ENCODE results near the gene HSPA1A.
"Not testable (repeated sequence)": the region's sequence is repeated elsewhere in the genome, so short reads cannot be mapped to it uniquely, and the experiment has no call there.

The HSPA1A gene

GRCh38 chr6:31817133-31817928 is 2.0 kb downstream of the HSPA1A start:
- H3K27me3 ChIP-seq (ENCODE audit: low read depth, low read length); H3K27ac ChIP-seq (ENCODE audit: low read length); H3K36me3 ChIP-seq (replicated peaks; ENCODE audit: low read depth, low read length); H2AFZ ChIP-seq (ENCODE audit: low read depth, low read length); H3K4me2 ChIP-seq (ENCODE audit: low read length); H3K9me3 ChIP-seq (ENCODE audit: insufficient read depth, low read length); H3K9ac ChIP-seq (ENCODE audit: low read length); H4K20me1 ChIP-seq (ENCODE audit: insufficient read depth, low read length); H3K79me2 ChIP-seq (ENCODE audit: low read length); H3K4me3 ChIP-seq (ENCODE audit: low read length): not testable (repeated sequence)
- H3K4me1 ChIP-seq (ENCODE audit: low read length) = peaks cover 23% of the 10 kb centered on the region
- TF ChIP-seq, protein P1, sequence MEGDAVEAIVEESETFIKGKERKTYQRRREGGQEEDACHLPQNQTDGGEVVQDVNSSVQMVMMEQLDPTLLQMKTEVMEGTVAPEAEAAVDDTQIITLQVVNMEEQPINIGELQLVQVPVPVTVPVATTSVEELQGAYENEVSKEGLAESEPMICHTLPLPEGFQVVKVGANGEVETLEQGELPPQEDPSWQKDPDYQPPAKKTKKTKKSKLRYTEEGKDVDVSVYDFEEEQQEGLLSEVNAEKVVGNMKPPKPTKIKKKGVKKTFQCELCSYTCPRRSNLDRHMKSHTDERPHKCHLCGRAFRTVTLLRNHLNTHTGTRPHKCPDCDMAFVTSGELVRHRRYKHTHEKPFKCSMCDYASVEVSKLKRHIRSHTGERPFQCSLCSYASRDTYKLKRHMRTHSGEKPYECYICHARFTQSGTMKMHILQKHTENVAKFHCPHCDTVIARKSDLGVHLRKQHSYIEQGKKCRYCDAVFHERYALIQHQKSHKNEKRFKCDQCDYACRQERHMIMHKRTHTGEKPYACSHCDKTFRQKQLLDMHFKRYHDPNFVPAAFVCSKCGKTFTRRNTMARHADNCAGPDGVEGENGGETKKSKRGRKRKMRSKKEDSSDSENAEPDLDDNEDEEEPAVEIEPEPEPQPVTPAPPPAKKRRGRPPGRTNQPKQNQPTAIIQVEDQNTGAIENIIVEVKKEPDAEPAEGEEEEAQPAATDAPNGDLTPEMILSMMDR (IDR thresholded peaks at IDR 0.05; ENCODE audit: low read depth, low read length) = 0 out of 2 replicates have a peak, but pooled peaks have one; percentile 12

- H3K36me3 ChIP-seq (replicated peaks; ENCODE audit: low read depth, low read length); H2AFZ ChIP-seq (ENCODE audit: low read depth, low read length); H3K9ac ChIP-seq (ENCODE audit: low read length); H3K79me2 ChIP-seq (ENCODE audit: low read length); H3K27ac ChIP-seq (ENCODE audit: low read length); H3K4me2 ChIP-seq (ENCODE audit: low read length); H3K4me3 ChIP-seq (ENCODE audit: low read length); H4K20me1 ChIP-seq (ENCODE audit: insufficient read depth, low read length); H3K9me3 ChIP-seq (ENCODE audit: insufficient read depth, low read length); H3K27me3 ChIP-seq (ENCODE audit: low read depth, low read length): not testable (repeated sequence)
- peaks cover 23% of the 10 kb centered on the region for H3K4me1 ChIP-seq (ENCODE audit: low read length)
Observed at GRCh38 chr6:31817929-31818511, 2.7 kb downstream of the HSPA1A start.

DNA sequence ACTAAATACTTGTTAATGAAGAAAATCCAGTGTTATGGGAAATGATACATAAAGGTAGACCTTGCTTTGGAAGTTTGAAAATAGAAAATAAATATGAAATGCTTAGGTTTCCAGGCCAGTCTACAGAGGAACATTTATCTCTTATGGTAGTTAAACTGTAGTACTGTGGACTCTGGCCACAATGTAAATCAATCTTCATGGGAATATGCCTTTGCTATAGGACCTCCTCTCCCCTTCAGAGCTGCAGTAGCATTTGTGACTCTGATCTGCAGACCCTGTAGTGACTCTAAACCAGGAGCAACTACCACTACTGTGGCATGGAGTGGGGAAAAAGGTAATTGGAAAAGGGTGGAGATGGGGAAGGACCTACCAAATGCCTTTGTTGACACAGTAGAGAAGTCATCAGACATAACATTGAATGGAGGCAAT is 4.5 kb downstream of the HSPA1A start:
- no peak overlapping the region for H3K9ac ChIP-seq (ENCODE audit: low read length)
- H3K79me2 ChIP-seq (ENCODE audit: low read length) = no peaks in the 10 kb centered on the region
- H3K27ac ChIP-seq (ENCODE audit: low read length) = no peak overlapping the region
- H2AFZ ChIP-seq (ENCODE audit: low read depth, low read length) = no peak overlapping the region
- TF ChIP-seq EZH2phosphoT487 (IDR thresholded peaks at IDR 0.05; ENCODE audit: low read depth) = no peak
- TF ChIP-seq, protein P1 (IDR thresholded peaks at IDR 0.05; ENCODE audit: low read depth, low read length) = no peak
- H4K20me1 ChIP-seq (ENCODE audit: insufficient read depth, low read length) = no peaks in the 10 kb centered on the region
- no peaks in the 10 kb centered on the region for H3K27me3 ChIP-seq (ENCODE audit: low read depth, low read length)
- no peak overlapping the region for H3K4me2 ChIP-seq (ENCODE audit: low read length)
- no peaks in the 10 kb centered on the region for H3K9me3 ChIP-seq (ENCODE audit: insufficient read depth, low read length)
- peaks cover 21% of the 10 kb centered on the region for H3K4me1 ChIP-seq (ENCODE audit: low read length)
- no peaks in the 10 kb centered on the region for H3K36me3 ChIP-seq (replicated peaks; ENCODE audit: low read depth, low read length)
- no peak overlapping the region for H3K4me3 ChIP-seq (ENCODE audit: low read length)

DNA sequence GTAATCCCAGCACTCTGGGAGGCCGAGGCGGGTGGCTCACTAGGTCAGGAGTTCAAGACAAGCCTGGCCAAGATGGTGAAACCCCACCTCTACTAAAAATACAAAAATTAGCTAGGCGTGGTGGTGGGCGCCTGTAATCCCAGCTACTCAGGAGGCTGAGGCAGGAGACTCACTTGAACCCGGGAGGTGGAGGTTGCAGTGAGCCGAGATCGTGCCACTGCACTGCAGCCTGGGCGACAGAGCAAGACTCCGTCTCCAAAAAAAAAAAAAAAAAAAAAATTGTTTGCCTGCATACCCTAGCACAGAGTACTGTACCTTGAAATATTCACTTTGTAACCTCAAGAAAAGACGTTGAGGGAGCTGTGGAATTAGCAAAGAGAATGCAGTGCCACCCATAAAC is 5.1 kb downstream of the HSPA1A start:
- H3K4me1 ChIP-seq (ENCODE audit: low read length) = peaks cover 21% of the 10 kb centered on the region
- not testable (repeated sequence) for H3K9ac ChIP-seq (ENCODE audit: low read length); H4K20me1 ChIP-seq (ENCODE audit: insufficient read depth, low read length); H3K79me2 ChIP-seq (ENCODE audit: low read length); H2AFZ ChIP-seq (ENCODE audit: low read depth, low read length); H3K36me3 ChIP-seq (replicated peaks; ENCODE audit: low read depth, low read length); H3K9me3 ChIP-seq (ENCODE audit: insufficient read depth, low read length); H3K27me3 ChIP-seq (ENCODE audit: low read depth, low read length); H3K27ac ChIP-seq (ENCODE audit: low read length)
- H3K4me2 ChIP-seq (ENCODE audit: low read length) = peak overlapping the region; percentile 67; the same call in 1 of the 2 replicates
- H3K4me3 ChIP-seq (ENCODE audit: low read length) = peak overlapping the region; percentile 79; the same call in 1 of the 2 replicates

- Histone ChIP-seq H3K4me1 (ENCODE audit: low read length) (peaks cover 23% of the 10 kb centered on the region), H4K20me1 (ENCODE audit: insufficient read depth, low read length) (no peaks in the 10 kb centered on the region), H3K27ac (ENCODE audit: low read length) (peak overlapping the region; percentile 87), H3K9ac (ENCODE audit: low read length) (peak overlapping the region; percentile 81), H3K27me3 (ENCODE audit: low read depth, low read length) (no peaks in the 10 kb centered on the region), H3K36me3 (replicated peaks; ENCODE audit: low read depth, low read length) (no peaks in the 10 kb centered on the region), H3K79me2 (ENCODE audit: low read length) (no peaks in the 10 kb centered on the region), H3K4me3 (ENCODE audit: low read length) (peak overlapping the region; percentile 79), H3K9me3 (ENCODE audit: insufficient read depth, low read length) (no peaks in the 10 kb centered on the region), H2AFZ (ENCODE audit: low read depth, low read length) (no peak overlapping the region), H3K4me2 (ENCODE audit: low read length) (peak overlapping the region; percentile 67)
- no peak for TF ChIP-seq EZH2phosphoT487 (IDR thresholded peaks at IDR 0.05; ENCODE audit: low read depth)
- TF ChIP-seq, protein P1 (IDR thresholded peaks at IDR 0.05; ENCODE audit: low read depth, low read length) = no peak
Observed at GRCh38 chr6:31821301-31822035, 6.1 kb downstream of the HSPA1A start.

Measured in OCI-LY3 (cell line).